Measurements from ENCODE around the gene HOXD8. TPM values are rescaled to one million over a fixed set of nuclear protein-coding genes. Genes with fewer than 3 reads are reported as not detected.

The HOXD8 gene
- total RNA-seq, 1 experiment from 2014 or later: not detected

DNA sequence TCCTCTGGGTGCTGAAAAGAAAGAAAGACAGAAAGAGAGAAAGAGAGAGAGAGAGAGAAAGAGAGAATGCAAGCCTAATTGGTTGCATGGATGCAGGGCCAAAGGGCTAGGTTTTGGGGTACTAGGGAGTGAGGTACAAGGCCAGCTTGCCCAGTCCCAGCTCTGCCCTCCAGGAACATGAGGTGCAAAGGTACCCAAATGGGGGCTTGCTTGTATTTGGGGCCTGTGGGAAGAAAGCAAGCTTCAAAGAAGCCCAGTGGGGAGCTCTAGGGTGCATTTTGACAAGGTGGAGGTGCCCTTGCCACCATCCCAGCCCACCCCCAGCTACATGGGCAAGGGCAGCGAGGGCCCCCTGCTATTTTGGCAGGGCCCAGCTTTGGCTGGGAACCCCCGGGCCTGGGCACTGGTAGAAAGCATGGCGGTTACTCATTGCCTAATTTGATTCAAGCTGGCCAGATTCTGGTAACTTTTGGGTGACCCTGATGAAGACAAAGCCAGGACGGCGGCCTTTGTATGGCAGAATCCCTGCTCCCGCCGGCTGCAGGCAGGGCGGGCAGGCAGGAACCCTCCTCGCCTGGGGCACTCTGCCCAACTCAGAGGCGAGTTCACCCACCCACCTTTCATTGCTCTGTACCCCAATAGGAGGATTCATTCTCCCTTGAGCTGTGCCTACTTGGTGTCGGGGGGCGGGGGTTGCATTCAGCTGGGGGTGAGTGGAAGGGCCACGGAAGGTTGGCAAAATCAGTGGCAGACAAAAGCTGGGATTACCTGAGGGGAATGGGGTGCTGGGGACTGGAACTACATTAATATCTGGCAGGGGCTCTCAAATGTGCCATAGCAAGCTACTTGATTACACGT, 21.3 kb downstream of the HOXD8 start:
- H3K36me3 ChIP-seq (ENCODE audit: control insufficient read depth, insufficient read depth, low read length): no peaks in the 10 kb centered on the region
- no TSS peak for BruUV-seq (replicated peaks)
- in situ Hi-C loops (cut with HindIII; ENCODE audit: low pct_unique_long_range_greater_than_20kb, low sequenced_read_pairs) (no loop called here), intact Hi-C loops (cut with micrococcal nuclease; ENCODE audit: unreplicated experiment) (no loop called here)
- no peak for TF ChIP-seq TCF7L2 (IDR thresholded peaks at IDR 0.05; ENCODE audit: low read depth, low read length)
- no peak for TF ChIP-seq POLR2AphosphoS5 (IDR thresholded peaks at IDR 0.05; ENCODE audit: low read depth, low read length)
- TF ChIP-seq SIN3A (IDR thresholded peaks at IDR 0.05; ENCODE audit: borderline replicate concordance, insufficient read depth, low read depth, low read length): no peak
- TF ChIP-seq, protein P1, sequence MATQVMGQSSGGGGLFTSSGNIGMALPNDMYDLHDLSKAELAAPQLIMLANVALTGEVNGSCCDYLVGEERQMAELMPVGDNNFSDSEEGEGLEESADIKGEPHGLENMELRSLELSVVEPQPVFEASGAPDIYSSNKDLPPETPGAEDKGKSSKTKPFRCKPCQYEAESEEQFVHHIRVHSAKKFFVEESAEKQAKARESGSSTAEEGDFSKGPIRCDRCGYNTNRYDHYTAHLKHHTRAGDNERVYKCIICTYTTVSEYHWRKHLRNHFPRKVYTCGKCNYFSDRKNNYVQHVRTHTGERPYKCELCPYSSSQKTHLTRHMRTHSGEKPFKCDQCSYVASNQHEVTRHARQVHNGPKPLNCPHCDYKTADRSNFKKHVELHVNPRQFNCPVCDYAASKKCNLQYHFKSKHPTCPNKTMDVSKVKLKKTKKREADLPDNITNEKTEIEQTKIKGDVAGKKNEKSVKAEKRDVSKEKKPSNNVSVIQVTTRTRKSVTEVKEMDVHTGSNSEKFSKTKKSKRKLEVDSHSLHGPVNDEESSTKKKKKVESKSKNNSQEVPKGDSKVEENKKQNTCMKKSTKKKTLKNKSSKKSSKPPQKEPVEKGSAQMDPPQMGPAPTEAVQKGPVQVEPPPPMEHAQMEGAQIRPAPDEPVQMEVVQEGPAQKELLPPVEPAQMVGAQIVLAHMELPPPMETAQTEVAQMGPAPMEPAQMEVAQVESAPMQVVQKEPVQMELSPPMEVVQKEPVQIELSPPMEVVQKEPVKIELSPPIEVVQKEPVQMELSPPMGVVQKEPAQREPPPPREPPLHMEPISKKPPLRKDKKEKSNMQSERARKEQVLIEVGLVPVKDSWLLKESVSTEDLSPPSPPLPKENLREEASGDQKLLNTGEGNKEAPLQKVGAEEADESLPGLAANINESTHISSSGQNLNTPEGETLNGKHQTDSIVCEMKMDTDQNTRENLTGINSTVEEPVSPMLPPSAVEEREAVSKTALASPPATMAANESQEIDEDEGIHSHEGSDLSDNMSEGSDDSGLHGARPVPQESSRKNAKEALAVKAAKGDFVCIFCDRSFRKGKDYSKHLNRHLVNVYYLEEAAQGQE (IDR thresholded peaks at IDR 0.05; ENCODE audit: insufficient read depth in 1 of 2, low read depth in 2 of 2, low read length in 1 of 2): no peak
- H3K4me3 ChIP-seq (ENCODE audit: low read depth in 2 of 2, low read length in 2 of 2): no peak overlapping the region
- H3K27me3 ChIP-seq (ENCODE audit: control insufficient read depth, insufficient read depth, low read length): peaks cover 2% of the 10 kb centered on the region; the same call in 1 of the 2 replicates
- ATAC-seq (no peak), DNase-seq (ENCODE audit: low read depth, low spot score) (no peak)
- H3K27ac ChIP-seq (ENCODE audit: low read length): no peak overlapping the region
- ChIA-PET CTCF (interaction anchor here (0.6 to 0.7 kb wide), 2 partner anchors 11 to 24 kb away, joined by 4 read pairs; no protein-coding TSS in a partner anchor), POLR2A (no interaction called here)
- H3K4me1 ChIP-seq (ENCODE audit: control insufficient read depth, insufficient read depth, low read length): no peaks in the 10 kb centered on the region
- no peaks in the 10 kb centered on the region for H3K9me3 ChIP-seq (ENCODE audit: control insufficient read depth, insufficient read depth, low read depth, low read length)

- ATAC-seq (no peak), DNase-seq (ENCODE audit: low read depth, low spot score) (no peak)
- Histone ChIP-seq H3K27me3 (ENCODE audit: control insufficient read depth, insufficient read depth, low read length) (peaks cover 2% of the 10 kb centered on the region; the same call in 1 of the 2 replicates), H3K9me3 (ENCODE audit: control insufficient read depth, insufficient read depth, low read depth, low read length) (no peaks in the 10 kb centered on the region), H3K36me3 (ENCODE audit: control insufficient read depth, insufficient read depth, low read length) (no peaks in the 10 kb centered on the region), H3K4me3 (ENCODE audit: low read depth in 2 of 2, low read length in 2 of 2) (no peak within 1 kb of the TSS), H3K27ac (ENCODE audit: low read length) (no peak within 1 kb of the TSS), H3K4me1 (ENCODE audit: control insufficient read depth, insufficient read depth, low read length) (no peaks in the 10 kb centered on the region)
- ChIA-PET CTCF (interaction anchor here (0.6 kb wide), 1 partner anchor 25 kb away, joined by 4 read pairs; no protein-coding TSS in a partner anchor), POLR2A (no interaction called here)
- TF ChIP-seq, protein P1 (IDR thresholded peaks at IDR 0.05; ENCODE audit: insufficient read depth in 1 of 2, low read depth in 2 of 2, low read length in 1 of 2): no peak
- TF ChIP-seq TCF7L2 (IDR thresholded peaks at IDR 0.05; ENCODE audit: low read depth, low read length) (no peak), CTCF (IDR thresholded peaks at IDR 0.05) (no peak), SIN3A (IDR thresholded peaks at IDR 0.05; ENCODE audit: borderline replicate concordance, insufficient read depth, low read depth, low read length) (no peak), POLR2AphosphoS5 (IDR thresholded peaks at IDR 0.05; ENCODE audit: low read depth, low read length) (no peak)
- BruUV-seq (replicated peaks): no TSS peak
- intact Hi-C loops (cut with micrococcal nuclease; ENCODE audit: unreplicated experiment) (no loop called here), in situ Hi-C loops (cut with HindIII; ENCODE audit: low pct_unique_long_range_greater_than_20kb, low sequenced_read_pairs) (no loop called here)
Measured at GRCh38 chr2:176151442-176152287, 22.2 kb downstream of the HOXD8 start, which contains the start of gene HOXD4. Gene HOXD4 (plus strand): TSS chr2:176151550. CDS start chr2:176151634, 84 bp downstream.
